ENCODE results near the gene SYNGR3.

- TF ChIP-seq CTCF (IDR thresholded peaks at IDR 0.05; ENCODE audit: poor library complexity, severe bottlenecking) (no peak), REST (IDR thresholded peaks at IDR 0.05; ENCODE audit: borderline replicate concordance) (no peak)
Measured at GRCh38 chr16:1940273-1941161, 49.3 kb upstream of the SYNGR3 start.
